ENCODE measurements around the gene ARHGAP29.

- TF ChIP-seq CTCF (IDR thresholded peaks at IDR 0.05): no peak
- no peak for TF ChIP-seq POLR2A (IDR thresholded peaks at IDR 0.05)
Measured at GRCh38 chr1:94265011-94265422, 27.6 kb upstream of the ARHGAP29 start.

Data from Peyer's patch (tissue), 4 donors.